GM10847 (cell line): ENCODE data around the gene CPEB2.

Experiments used
- POLR2A ChIP-seq: IDR thresholded peaks from 2 replicates; pipeline ENCODE4 v1.6.1; 2011; ENCODE audit not compliant: insufficient read length; ENCODE audit errors: extremely low read depth

The CPEB2 gene

DNA sequence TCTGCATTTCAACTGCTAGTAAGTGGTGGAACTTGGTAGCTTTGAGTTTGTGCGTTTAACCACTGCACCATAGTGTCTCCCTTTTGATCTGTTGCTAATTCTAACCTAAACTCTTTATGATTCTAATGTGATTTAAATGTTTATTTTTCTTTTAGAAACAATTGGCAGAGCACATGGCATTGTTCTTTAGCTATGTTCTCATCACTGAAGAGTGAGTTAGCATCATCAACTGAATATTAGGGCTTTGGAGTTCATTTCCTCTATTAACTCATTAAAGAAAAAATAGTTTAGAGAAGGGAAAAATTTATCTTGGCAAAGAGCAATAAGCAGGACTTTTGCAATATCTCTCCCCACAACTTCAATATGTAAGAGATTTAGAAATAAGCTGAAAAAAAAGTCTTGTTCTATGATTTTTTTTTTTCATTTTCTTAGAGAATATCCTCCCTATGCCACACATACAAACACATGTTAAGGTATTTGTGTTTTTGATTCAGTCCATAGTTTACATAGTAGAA lies 25.7 kb downstream of the CPEB2 start:
- TF ChIP-seq POLR2A = no peak

- no peak for TF ChIP-seq POLR2A
These were observed 28.9 kb downstream of the CPEB2 start for GRCh38 chr4:15031197-15031596.

- no peak for TF ChIP-seq POLR2A
These were observed 29.9 kb downstream of the CPEB2 start for GRCh38 chr4:15031993-15032675.

DNA sequence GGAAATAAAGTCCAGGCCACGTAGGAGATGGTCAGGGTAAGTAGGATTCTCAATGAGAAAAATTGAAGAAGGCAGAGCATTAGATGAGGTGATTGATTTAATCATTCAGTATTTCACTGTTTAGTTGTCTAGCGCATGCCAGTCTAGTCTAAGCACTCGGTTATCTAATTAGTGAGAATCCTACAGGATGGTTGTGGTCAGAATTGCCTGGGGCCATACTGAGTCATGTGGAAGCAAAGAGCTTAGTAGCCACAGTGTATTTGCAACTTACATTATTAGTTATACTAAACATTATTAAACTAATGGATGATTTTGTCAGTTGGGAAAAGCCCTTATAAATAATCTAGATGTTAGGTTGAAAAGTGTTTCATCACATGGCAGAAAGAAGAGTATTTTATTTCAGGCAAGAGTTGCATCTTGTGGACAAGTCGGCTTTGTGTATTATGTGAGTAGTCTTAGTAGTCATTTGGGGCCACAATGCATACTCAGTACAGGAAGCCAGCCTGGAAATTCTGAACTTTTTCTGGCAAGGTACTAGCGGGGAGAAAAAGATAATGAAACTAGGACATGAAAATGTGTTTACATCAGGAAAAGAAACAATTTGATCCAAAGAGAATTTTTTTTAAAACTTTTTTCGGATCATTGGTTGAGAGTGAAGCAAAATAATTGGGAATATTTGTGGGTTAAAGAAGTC lies 31.9 kb downstream of the CPEB2 start:
- no peak for TF ChIP-seq POLR2A

DNA sequence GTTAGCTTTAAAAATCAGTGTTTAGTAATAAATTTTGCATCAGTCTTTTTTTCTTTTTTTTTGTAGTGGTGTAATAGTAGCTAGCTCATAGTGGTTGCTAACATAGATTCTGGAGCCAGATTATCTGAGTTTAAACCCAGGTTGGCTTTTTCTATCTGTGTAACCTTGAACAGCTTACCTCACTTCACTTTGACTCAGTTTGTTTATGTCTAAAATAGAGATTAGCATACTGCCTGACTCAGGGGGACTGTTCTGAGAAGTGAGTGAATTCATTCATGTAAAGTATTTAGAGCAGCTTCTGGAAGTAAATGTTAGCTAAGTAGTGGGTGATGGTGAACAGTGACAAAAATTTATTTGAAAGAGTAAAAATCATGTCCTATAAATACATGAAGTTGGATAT lies 32.9 kb downstream of the CPEB2 start:
- TF ChIP-seq POLR2A = no peak

DNA sequence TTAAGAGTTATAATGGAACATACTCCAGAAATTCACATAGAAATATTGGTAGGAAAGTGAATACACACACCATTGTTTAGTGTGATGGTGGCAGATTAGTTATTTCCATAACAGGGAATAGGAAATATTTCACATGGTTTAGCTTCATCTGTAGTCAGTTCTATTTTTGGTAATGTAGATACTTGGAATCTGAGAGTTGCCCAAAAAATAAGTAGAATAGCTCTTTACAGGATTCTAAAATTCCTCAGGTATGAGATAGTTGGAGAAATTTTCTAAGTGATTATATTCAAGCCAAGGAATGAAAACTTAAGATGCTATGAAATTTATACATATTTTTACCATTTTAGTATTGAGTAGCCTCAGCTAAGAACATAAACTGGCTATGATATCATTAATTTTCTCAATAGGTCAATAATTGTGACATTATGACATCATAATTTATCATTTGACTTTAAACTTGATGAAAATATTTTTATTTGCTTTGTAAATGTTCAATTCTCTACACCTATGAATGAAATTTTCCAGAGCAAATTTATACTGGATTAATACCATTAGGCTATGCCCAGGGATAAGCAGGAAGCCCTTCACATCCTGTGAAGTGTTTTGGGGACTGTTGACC lies 35.8 kb downstream of the CPEB2 start:
- TF ChIP-seq POLR2A = no peak

DNA sequence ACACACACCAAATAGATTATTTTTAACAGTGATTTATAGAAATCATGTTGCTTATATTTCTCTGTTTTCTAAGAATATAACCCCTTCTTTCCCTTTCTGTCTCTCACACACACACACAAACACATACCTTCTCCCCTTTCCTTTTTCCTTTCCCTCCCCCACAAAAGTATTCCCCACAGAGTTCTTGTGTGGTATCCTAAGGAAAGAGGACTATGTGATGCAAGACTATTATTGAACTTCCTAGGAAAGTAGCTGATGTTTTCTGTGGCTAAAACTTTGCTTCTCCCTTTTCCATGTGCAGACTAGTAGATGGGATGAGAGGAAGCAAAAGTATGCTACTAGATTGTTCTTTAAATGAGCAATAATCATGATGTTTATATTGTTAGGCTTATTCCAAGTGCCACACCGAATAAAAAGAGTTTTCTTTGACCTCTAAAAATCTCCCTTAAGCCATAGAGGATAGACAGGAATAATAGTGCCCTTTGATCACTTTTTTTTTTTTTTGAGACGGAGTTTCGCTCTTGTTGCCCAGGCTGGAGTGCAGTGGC lies 38.7 kb downstream of the CPEB2 start:
- no peak for TF ChIP-seq POLR2A

DNA sequence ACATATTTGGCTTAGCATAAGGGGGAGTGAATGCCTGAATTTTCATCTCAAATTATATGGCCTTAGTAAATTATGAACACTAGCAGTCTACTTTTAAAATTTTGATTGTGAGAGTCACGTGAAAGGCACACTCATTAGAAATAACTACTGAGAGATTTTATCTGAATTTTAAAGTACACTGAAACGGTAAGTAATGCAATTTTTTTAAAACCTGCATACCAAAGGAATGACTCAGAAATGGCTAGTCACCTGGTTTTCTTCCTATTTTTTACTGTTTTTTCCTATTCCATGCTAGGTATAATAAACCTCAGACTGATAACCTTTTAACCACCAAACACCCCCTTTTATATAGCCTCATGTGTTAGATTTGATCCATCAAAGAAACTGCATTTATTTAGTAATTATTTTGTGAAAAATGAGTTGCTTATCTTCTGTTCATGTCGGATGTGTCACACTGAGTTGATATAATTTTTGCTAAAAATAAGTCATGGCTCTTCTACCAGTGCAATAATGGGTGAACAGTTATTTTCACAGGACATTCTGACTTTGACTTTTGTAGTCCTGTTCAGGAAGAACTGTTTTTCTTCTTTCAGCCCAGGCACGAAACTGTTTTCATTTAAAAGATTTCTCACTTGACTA lies 40.4 kb downstream of the CPEB2 start:
- TF ChIP-seq POLR2A = no peak

DNA sequence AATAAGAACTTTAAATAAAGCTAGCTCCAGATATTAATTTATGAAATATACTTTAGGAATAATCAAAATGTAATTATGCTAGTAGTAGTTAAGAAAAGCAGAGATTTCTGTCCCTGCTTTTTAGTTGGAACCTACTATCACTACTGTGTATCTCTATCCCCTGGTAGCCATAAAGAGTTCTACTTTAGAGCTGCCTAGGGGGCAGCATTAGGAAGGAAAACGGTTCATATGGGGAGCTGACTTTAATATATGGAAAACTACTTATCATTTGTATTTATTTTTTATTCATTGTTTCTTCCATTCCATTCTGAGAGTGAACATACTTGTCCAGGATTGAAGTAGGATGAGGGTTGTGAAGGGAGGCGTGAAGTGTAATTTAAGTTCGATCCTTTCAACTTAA lies 40.9 kb downstream of the CPEB2 start:
- TF ChIP-seq POLR2A = no peak

DNA sequence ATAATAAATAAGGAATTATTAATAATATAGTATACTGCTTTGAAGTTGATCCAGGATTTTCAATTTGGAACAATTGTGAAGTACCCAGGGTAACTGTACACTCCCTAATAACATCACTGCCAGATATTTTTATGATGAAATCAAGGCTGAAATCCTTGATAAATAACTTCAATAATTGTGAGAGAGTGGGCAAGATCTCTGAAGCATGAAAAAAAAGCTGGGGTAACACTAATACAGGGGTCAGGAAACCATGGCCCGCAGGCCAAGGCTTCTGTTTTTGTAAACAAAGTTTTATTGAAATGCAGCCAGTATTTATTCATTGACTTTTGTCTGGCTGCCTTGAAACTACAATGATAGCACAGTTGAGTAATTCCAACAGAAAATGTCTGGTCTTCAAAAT lies 41.6 kb downstream of the CPEB2 start:
- no peak for TF ChIP-seq POLR2A

- no peak for TF ChIP-seq POLR2A
These were observed 52.3 kb downstream of the CPEB2 start for GRCh38 chr4:15054541-15054940.

DNA sequence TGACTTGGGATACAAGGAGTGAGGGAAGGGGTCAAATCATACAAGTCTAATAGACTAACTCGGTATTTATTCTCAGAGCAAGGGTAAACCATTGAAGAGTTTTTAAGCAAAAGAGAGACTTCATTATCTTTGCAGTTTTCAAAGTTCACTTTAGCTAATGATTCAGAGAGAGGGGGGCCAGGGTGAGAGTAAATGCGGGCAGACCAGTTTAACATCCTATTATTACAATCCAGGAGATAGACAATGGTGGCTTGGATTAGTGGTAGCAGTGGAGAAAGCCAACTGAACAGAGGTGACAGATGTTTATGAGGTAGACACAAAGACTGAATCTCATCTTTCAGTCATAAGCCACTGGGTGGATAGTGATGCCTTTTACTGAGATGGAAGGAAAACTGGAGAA lies 57.9 kb downstream of the CPEB2 start:
- TF ChIP-seq POLR2A = no peak

- TF ChIP-seq POLR2A = no peak
These were observed 61.1 kb downstream of the CPEB2 start for GRCh38 chr4:15063341-15063740.

DNA sequence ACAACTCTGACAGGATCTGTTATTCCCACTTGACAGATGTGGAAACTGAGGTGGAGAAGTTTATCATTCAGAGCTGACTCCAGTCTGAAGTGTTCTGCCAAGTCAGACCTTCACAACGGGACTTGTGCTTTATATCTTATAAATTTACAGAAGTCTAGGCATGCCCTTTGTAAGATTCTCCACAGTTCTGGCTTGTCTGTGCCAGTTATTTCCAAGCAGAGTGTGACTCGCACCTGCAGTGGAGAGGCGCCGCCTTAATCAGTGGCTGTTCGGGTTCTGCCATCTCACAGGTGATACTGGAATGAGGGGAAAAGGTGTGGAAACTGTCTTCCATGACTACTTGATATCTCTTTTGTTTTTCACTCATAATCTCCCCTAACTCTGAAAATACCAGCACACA lies 63.2 kb downstream of the CPEB2 start:
- no peak for TF ChIP-seq POLR2A

DNA sequence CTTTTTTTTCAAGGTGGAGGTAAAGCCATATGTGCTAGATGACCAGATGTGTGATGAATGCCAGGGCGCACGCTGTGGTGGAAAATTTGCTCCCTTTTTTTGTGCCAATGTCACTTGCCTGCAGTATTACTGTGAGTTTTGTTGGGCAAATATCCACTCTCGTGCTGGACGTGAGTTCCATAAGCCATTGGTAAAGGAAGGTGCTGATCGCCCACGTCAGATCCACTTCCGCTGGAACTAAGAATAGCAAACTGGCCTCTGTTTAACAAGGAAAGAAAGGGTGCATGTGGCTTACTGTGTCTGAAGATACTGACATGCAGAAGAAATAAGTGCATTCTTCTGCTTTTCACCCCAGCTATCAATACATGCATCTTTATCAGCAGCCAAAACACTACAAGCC lies 63.9 kb downstream of the CPEB2 start:
- TF ChIP-seq POLR2A = no peak
